ENCODE measurements around the gene TMEM63C.

TMEM63C gene

GRCh38 chr14:77303417-77304156 is 122.0 kb downstream of the TMEM63C start:
- POLR2A ChIA-PET = no interaction called here
- Histone ChIP-seq H3K27ac (ENCODE audit: insufficient read depth in 1 of 2, low read depth in 1 of 2, low read length in 2 of 2, poor library complexity in 1 of 2, severe bottlenecking in 2 of 2) (no peak overlapping the region), H3K27me3 (replicated peaks in 2 of 5; ENCODE audit: control insufficient read depth in 4 of 5, insufficient read depth in 5 of 5, low read length in 4 of 5) (no peaks in the 10 kb centered on the region), H3K9me3 (ENCODE audit: control extremely low read depth in 1 of 5, control insufficient read depth in 4 of 5, insufficient read depth in 2 of 5, low read depth in 1 of 5, low read length in 4 of 5) (no peaks in the 10 kb centered on the region), H3K4me1 (ENCODE audit: control extremely low read depth in 1 of 4, control insufficient read depth in 4 of 4, insufficient read depth in 4 of 4, low read length in 3 of 4) (peaks cover 0 to 11% (median 6%) of the 10 kb centered on the region in 4 experiments), H3K4me3 (ENCODE audit: control insufficient read depth in 1 of 7, extremely low read depth in 1 of 7, insufficient read depth in 4 of 7, low read depth in 2 of 7, low read length in 6 of 7) (no peak overlapping the region), H3K36me3 (ENCODE audit: control insufficient read depth in 4 of 4, insufficient read depth in 4 of 4, low read length in 3 of 4) (peaks cover 0 to 24% (median 8%) of the 10 kb centered on the region in 4 experiments)
- 84% methylated on average over 3 of the region's 4 CpGs for WGBS (ENCODE audit: insufficient coverage)
- CTCF ChIA-PET = interaction anchor here (0.8 to 12.9 kb wide), 8 partner anchors 11 to 249 kb away, joined by 3 to 251 read pairs (median 5); partner anchors contain the start of genes GSTZ1 and POMT2
- peak in 2 of 3 donors; percentile 53 to 62 for DNase-seq

- Histone ChIP-seq H3K36me3 (ENCODE audit: control insufficient read depth in 4 of 4, insufficient read depth in 4 of 4, low read length in 3 of 4) (peaks cover 0 to 23% (median 8%) of the 10 kb centered on the region in 4 experiments), H3K4me1 (ENCODE audit: control extremely low read depth in 1 of 4, control insufficient read depth in 4 of 4, insufficient read depth in 4 of 4, low read length in 3 of 4) (peaks cover 0 to 25% (median 6%) of the 10 kb centered on the region in 4 experiments), H3K27me3 (replicated peaks in 2 of 5; ENCODE audit: control insufficient read depth in 4 of 5, insufficient read depth in 5 of 5, low read length in 4 of 5) (no peaks in the 10 kb centered on the region), H3K27ac (ENCODE audit: insufficient read depth in 1 of 2, low read depth in 1 of 2, low read length in 2 of 2, poor library complexity in 1 of 2, severe bottlenecking in 2 of 2) (no peak overlapping the region), H3K9me3 (ENCODE audit: control extremely low read depth in 1 of 5, control insufficient read depth in 4 of 5, insufficient read depth in 2 of 5, low read depth in 1 of 5, low read length in 4 of 5) (no peaks in the 10 kb centered on the region), H3K4me3 (ENCODE audit: control insufficient read depth in 1 of 7, extremely low read depth in 1 of 7, insufficient read depth in 4 of 7, low read depth in 2 of 7, low read length in 6 of 7) (no peak overlapping the region)
- DNase-seq = no peak
- 97% methylated on average over 4 of the region's 4 CpGs for WGBS (ENCODE audit: insufficient coverage)
- POLR2A ChIA-PET = no interaction called here
- CTCF ChIA-PET = interaction anchor here (12.9 kb wide), 1 partner anchor 10 kb away, joined by 251 read pairs; the partner anchor contains the start of genes GSTZ1 and POMT2
These were observed 124.1 kb downstream of the TMEM63C start for GRCh38 chr14:77305696-77306095.

GRCh38 chr14:77306416-77306815 is 124.8 kb downstream of the TMEM63C start:
- no peak for DNase-seq
- 100% methylated on average over 3 of the region's 3 CpGs for WGBS (ENCODE audit: insufficient coverage)
- Histone ChIP-seq H3K27me3 (replicated peaks in 2 of 5; ENCODE audit: control insufficient read depth in 4 of 5, insufficient read depth in 5 of 5, low read length in 4 of 5) (no peaks in the 10 kb centered on the region), H3K27ac (ENCODE audit: insufficient read depth in 1 of 2, low read depth in 1 of 2, low read length in 2 of 2, poor library complexity in 1 of 2, severe bottlenecking in 2 of 2) (no peak overlapping the region), H3K9me3 (ENCODE audit: control extremely low read depth in 1 of 5, control insufficient read depth in 4 of 5, insufficient read depth in 2 of 5, low read depth in 1 of 5, low read length in 4 of 5) (no peaks in the 10 kb centered on the region), H3K4me1 (ENCODE audit: control extremely low read depth in 1 of 4, control insufficient read depth in 4 of 4, insufficient read depth in 4 of 4, low read length in 3 of 4) (peaks cover 0 to 25% (median 6%) of the 10 kb centered on the region in 4 experiments), H3K36me3 (ENCODE audit: control insufficient read depth in 4 of 4, insufficient read depth in 4 of 4, low read length in 3 of 4) (peaks cover 2 to 21% (median 8%) of the 10 kb centered on the region in 4 experiments), H3K4me3 (ENCODE audit: control insufficient read depth in 1 of 7, extremely low read depth in 1 of 7, insufficient read depth in 4 of 7, low read depth in 2 of 7, low read length in 6 of 7) (no peak overlapping the region)
- CTCF ChIA-PET = interaction anchor here (1.6 to 12.9 kb wide), 2 partner anchors 9 to 11 kb away, joined by 3 to 251 read pairs; partner anchors contain the start of genes GSTZ1 and POMT2
- POLR2A ChIA-PET = no interaction called here

GRCh38 chr14:77306851-77307496 is 125.4 kb downstream of the TMEM63C start:
- no peaks in the 10 kb centered on the region for H3K9me3 ChIP-seq (ENCODE audit: control extremely low read depth in 1 of 5, control insufficient read depth in 4 of 5, insufficient read depth in 2 of 5, low read depth in 1 of 5, low read length in 4 of 5)
- ChIA-PET CTCF (interaction anchor here (0.6 to 12.9 kb wide), 7 partner anchors 9 to 537 kb away, joined by 3 to 251 read pairs (median 3); partner anchors contain the start of genes GSTZ1, POMT2, SAMD15 and TMED8), POLR2A (interaction anchor here (0.6 kb wide), 1 partner anchor 389 kb away, joined by 3 read pairs; no protein-coding TSS in a partner anchor)
- no peak overlapping the region for H3K4me3 ChIP-seq (ENCODE audit: control insufficient read depth in 1 of 7, extremely low read depth in 1 of 7, insufficient read depth in 4 of 7, low read depth in 2 of 7, low read length in 6 of 7)
- 67% methylated on average over 1 of the region's 3 CpGs for WGBS (ENCODE audit: insufficient coverage)
- H3K36me3 ChIP-seq (ENCODE audit: control insufficient read depth in 4 of 4, insufficient read depth in 4 of 4, low read length in 3 of 4) = peaks cover 2 to 21% (median 8%) of the 10 kb centered on the region in 4 experiments
- no peak overlapping the region for H3K27ac ChIP-seq (ENCODE audit: insufficient read depth in 1 of 2, low read depth in 1 of 2, low read length in 2 of 2, poor library complexity in 1 of 2, severe bottlenecking in 2 of 2)
- no peaks in the 10 kb centered on the region for H3K27me3 ChIP-seq (replicated peaks in 2 of 5; ENCODE audit: control insufficient read depth in 4 of 5, insufficient read depth in 5 of 5, low read length in 4 of 5)
- DNase-seq = peak in 1 of 3 donors; percentile 4
- H3K4me1 ChIP-seq (ENCODE audit: control extremely low read depth in 1 of 4, control insufficient read depth in 4 of 4, insufficient read depth in 4 of 4, low read length in 3 of 4) = peaks cover 0 to 25% (median 6%) of the 10 kb centered on the region in 4 experiments

Measured in common myeloid progenitor, CD34-positive (primary cell).